PC-3 (cell line): ENCODE results near the gene MSANTD7. TPM values are rescaled to one million over a fixed set of nuclear protein-coding genes. Genes with fewer than 3 reads are reported as not detected.

ENCODE experiments used
- total RNA-seq: library from RNA; depleted of rRNA; stranded (reverse); fragments of >200 nt; gene quantifications from 2 replicates; pipeline ENCODE4 v1.2.3, GENCODE V29; 2014; rRNA removed

Gene MSANTD7
- total RNA-seq, 1 experiment from 2014 or later: 10.7 TPM

Other genes with a start within 250 kb of the MSANTD7 start
- gene FAM107B, start 63.4 kb upstream of the MSANTD7 start, total RNA-seq: 33.5 and 36.6 TPM in 2 replicates
- 1.2 TPM in 1 of 2 replicates, not detected in the other for gene CDNF, start 269 bp upstream of the MSANTD7 start, total RNA-seq
- 17.5 and 18.1 TPM in 2 replicates for gene HSPA14, start within 50 bp of the MSANTD7 start, total RNA-seq
- 6.4 and 6.9 TPM in 2 replicates for gene SUV39H2, start 40.6 kb downstream of the MSANTD7 start, total RNA-seq
- 3.7 and 9.8 TPM in 2 replicates for gene DCLRE1C, start 115.8 kb downstream of the MSANTD7 start, total RNA-seq
- gene MEIG1, start 121.1 kb downstream of the MSANTD7 start, total RNA-seq: 1.6 TPM in 1 of 2 replicates, not detected in the other
- gene OLAH, start 205.6 kb downstream of the MSANTD7 start, total RNA-seq: not detected in 2 replicates